K562 (cell line): Measurements from ENCODE around the gene ZNF410.

ENCODE experiments used
- CEBPB ChIP-seq: fragments of 450-650 bp; IDR thresholded peaks from 2 replicates; pipeline ENCODE4 v1.6.1; 2016; ENCODE audit warnings: missing genetic modification characterization, missing compliant biosample characterization
- EZH2 ChIP-seq: IDR thresholded peaks from 2 replicates; pipeline ENCODE4 v1.6.1; 2012; ENCODE audit warnings: low read depth, mild to moderate bottlenecking, inconsistent platforms, low read length, borderline replicate concordance
- NFXL1 ChIP-seq: fragments of 450-650 bp; formaldehyde crosslinking; IDR thresholded peaks from 2 replicates; pipeline ENCODE4 v1.4.0; 2021; ENCODE audit warnings: mild to moderate bottlenecking
- POLR2A ChIP-seq: fragments of 450-650 bp; conservative IDR thresholded peaks from 2 replicates; pipeline ENCODE4 v1.6.1; 2016
- TF ChIP-seq, protein P1 (sequence below): fragments of 250-450 bp; sonication (Bioruptor Pico); IDR thresholded peaks from 2 replicates; pipeline ENCODE4 v1.6.1; 2021; ENCODE audit warnings: mild to moderate bottlenecking

DNA sequence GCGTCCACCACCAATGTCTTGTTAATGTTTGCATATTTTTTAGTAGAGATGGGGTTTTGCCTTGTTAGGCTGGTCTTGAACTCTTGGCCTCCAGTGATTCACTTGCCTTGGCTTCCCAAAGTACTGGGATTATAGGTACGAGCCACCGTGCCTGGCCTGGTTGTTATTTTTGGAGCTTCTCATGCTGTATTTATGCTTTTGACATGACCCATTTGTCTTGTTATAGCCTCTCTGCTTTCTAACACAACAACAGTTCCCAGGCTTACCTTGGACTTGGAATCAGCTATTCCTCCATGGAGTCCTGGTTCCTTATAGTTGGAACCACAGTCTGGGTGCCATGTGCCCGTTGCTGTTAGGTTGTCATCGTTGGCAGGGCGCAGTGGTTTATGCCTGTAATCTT is 29.7 kb downstream of the ZNF410 start:
- TF ChIP-seq POLR2A: no peak
- TF ChIP-seq EZH2: no peak
- TF ChIP-seq, protein P1, sequence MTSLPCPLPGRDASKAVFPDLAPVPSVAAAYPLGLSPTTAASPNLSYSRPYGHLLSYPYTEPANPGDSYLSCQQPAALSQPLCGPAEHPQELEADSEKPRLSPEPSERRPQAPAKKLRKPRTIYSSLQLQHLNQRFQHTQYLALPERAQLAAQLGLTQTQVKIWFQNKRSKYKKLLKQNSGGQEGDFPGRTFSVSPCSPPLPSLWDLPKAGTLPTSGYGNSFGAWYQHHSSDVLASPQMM (CRISPR knock-in tag): no peak
- no peak for TF ChIP-seq CEBPB (tag)
- no peak for TF ChIP-seq NFXL1 (CRISPR knock-in tag)
